GM12891 (cell line): Measurements from ENCODE around the gene EML1.

Source experiments
- POLR2A ChIP-seq: IDR thresholded peaks from 2 replicates; pipeline ENCODE4 v1.6.1; 2011; ENCODE audit warnings: low read depth, low read length, control low read depth
- POLR2AphosphoS5 ChIP-seq: IDR thresholded peaks from 2 replicates; pipeline ENCODE4 v1.6.1; 2011; ENCODE audit warnings: low read depth, low read length, control low read depth
- POU2F2 ChIP-seq: IDR thresholded peaks from 2 replicates; pipeline ENCODE4 v1.6.1; 2011; ENCODE audit warnings: low read depth, mild to moderate bottlenecking, control low read depth, low read length, moderate library complexity
- TAF1 ChIP-seq: IDR thresholded peaks from 2 replicates; pipeline ENCODE4 v1.6.1; 2011; ENCODE audit warnings: low read depth, low read length, control low read depth

- TF ChIP-seq POLR2AphosphoS5 = no peak
- TF ChIP-seq POLR2A = no peak
- no peak for TF ChIP-seq TAF1
- TF ChIP-seq POU2F2 = no peak
Measured at GRCh38 chr14:99820702-99821331, 27.6 kb downstream of the EML1 start.
